ENCODE results near the gene ABCA12.

- TF ChIP-seq ZC3H4 (CRISPR knock-in tag; IDR thresholded peaks at IDR 0.05; ENCODE audit: borderline replicate concordance), result no peak
- TF ChIP-seq MXI1 (IDR thresholded peaks at IDR 0.05; ENCODE audit: low read depth, low read length), result no peak
- TF ChIP-seq CBX5 (IDR thresholded peaks at IDR 0.05; ENCODE audit: borderline replicate concordance, low read depth), result no peak
- TF ChIP-seq NRF1 (conservative IDR thresholded peaks at IDR 0.05 in 1 of 2, IDR thresholded peaks at IDR 0.05 in 1 of 2), result no peak
- no peak for TF ChIP-seq KDM1A (IDR thresholded peaks at IDR 0.05)
- TF ChIP-seq KAT7 (CRISPR knock-in tag; IDR thresholded peaks at IDR 0.05; ENCODE audit: borderline replicate concordance), result no peak
- no peak for TF ChIP-seq NFE2L1 (tag; IDR thresholded peaks at IDR 0.05; ENCODE audit: borderline replicate concordance, low read depth)
- no peak for TF ChIP-seq TCF3 (CRISPR knock-in tag; IDR thresholded peaks at IDR 0.05)
- no peak for TF ChIP-seq TARDBP (IDR thresholded peaks at IDR 0.05)
Measured at GRCh38 chr2:214995926-214996670, 142.3 kb downstream of the ABCA12 start.
